Endothelial cell of umbilical vein (primary cell): ENCODE data around the gene GBP3. TPM values are rescaled to one million over a fixed set of nuclear protein-coding genes. Genes with fewer than 3 reads are reported as not detected.
A peak's percentile ranks its signal among the peaks of the same experiment; 100 is the strongest.

Experiments
- BruUV-seq: library from RNA; stranded (reverse); fragments of 400-500 nt; replicated peaks from 2 replicates; lab custom pipeline; 2021; lab: Mats Ljungman, UMichigan
- CTCF ChIA-PET: fragments of 300-600, 350-600 bp; sonication (Branson Sonifier 250); formaldehyde crosslinking; loops from one replicate; lab custom pipeline; 2021; ENCODE audit warnings: antibody characterized with exemption, inconsistent platforms; lab: Charles Lee
- POLR2A ChIA-PET: fragments of 300-600, 350-600 bp; sonication (Branson Sonifier 250); formaldehyde crosslinking; loops from one replicate; lab custom pipeline; 2021; ENCODE audit warnings: antibody characterized with exemption, inconsistent platforms; lab: Charles Lee
- DNase-seq: peaks from one replicate; pipeline ENCODE4 v3.0.0-alpha.2; 2011; ENCODE audit warnings: low read depth, low spot score
- FAIRE-seq: peaks from 2 replicates; lab custom pipeline; 2011; peaks lifted over from hg19 to GRCh38; lab: Jason Lieb, UNC
- H2AFZ ChIP-seq: 2 replicates; pipeline ENCODE4 v1.6.0; 2012; ENCODE audit warnings: low read depth, low read length, control low read depth, inconsistent platforms
- H3K27ac ChIP-seq: 2 replicates; pipeline ENCODE4 v1.5.1; 2011; ENCODE audit warnings: low read depth, mild to moderate bottlenecking, control low read depth, low read length, moderate library complexity; ENCODE audit not compliant: insufficient read depth
- H3K27me3 ChIP-seq, 2 experiments: 2 replicates each; pipeline versions ENCODE4 v1.6.0 to v1.6.1; 2011; ENCODE audit warnings: low read length in 2 of 2, mixed read lengths in 1 of 2; ENCODE audit not compliant: control insufficient read depth in 2 of 2, insufficient read depth in 2 of 2
- H3K36me3 ChIP-seq, 2 experiments: 2 replicates in 1 of 2; 3 replicates in 1 of 2; pipeline ENCODE4 v1.5.1; 2011; ENCODE audit warnings: low read length in 2 of 2, mild to moderate bottlenecking in 1 of 2, moderate library complexity in 1 of 2; ENCODE audit not compliant: control insufficient read depth in 2 of 2, insufficient read depth in 2 of 2; ENCODE audit errors: extremely low read depth in 1 of 2
- H3K4me1 ChIP-seq: 3 replicates; pipeline ENCODE4 v1.5.1; 2011; ENCODE audit warnings: mild to moderate bottlenecking, low read length; ENCODE audit not compliant: control insufficient read depth, insufficient read depth; ENCODE audit errors: extremely low read depth
- H3K4me2 ChIP-seq: 2 replicates; pipeline ENCODE4 v1.6.1; 2011; ENCODE audit warnings: low read length, control low read depth, mixed read lengths; ENCODE audit not compliant: insufficient read depth
- H3K4me3 ChIP-seq, 3 experiments: fragments of 200-600 bp in 1 of 3; sonication (generic), shearing (Covaris generic) in 1 of 3; replicated peaks in 1 of 3; 2 replicates each; pipeline ENCODE4 v1.5.1; 2011 to 2016; ENCODE audit warnings: control low read depth in 3 of 3, low read length in 3 of 3, mild to moderate bottlenecking in 2 of 3, inconsistent platforms in 1 of 3, low read depth in 1 of 3, moderate library complexity in 1 of 3; ENCODE audit not compliant: insufficient read depth in 1 of 3
- H3K79me2 ChIP-seq: 2 replicates; pipeline ENCODE4 v1.6.0; 2012; ENCODE audit warnings: low read length, inconsistent platforms; ENCODE audit not compliant: control insufficient read depth, insufficient read depth
- H3K9ac ChIP-seq: replicated peaks from 2 replicates; pipeline ENCODE3; 2011; ENCODE audit warnings: low read length, control low read depth; ENCODE audit not compliant: insufficient read depth; ENCODE audit errors: extremely low read depth
- H3K9me1 ChIP-seq: replicated peaks from 3 replicates; pipeline ENCODE4 v1.6.0; 2011; ENCODE audit warnings: mild to moderate bottlenecking, low read length; ENCODE audit not compliant: control insufficient read depth, insufficient read depth; ENCODE audit errors: extremely low read depth
- H3K9me3 ChIP-seq: replicated peaks from 2 replicates; pipeline ENCODE4 v1.5.1; 2012; ENCODE audit warnings: low read length, inconsistent platforms; ENCODE audit not compliant: control insufficient read depth, insufficient read depth
- H4K20me1 ChIP-seq: replicated peaks from 2 replicates; pipeline ENCODE3; 2011; ENCODE audit warnings: mild to moderate bottlenecking, low read length; ENCODE audit not compliant: control insufficient read depth, insufficient read depth; ENCODE audit errors: extremely low read depth
- CTCF ChIP-seq, 2 donors: IDR thresholded peaks; 1 replicate in 1 of 2; 2 replicates in 1 of 2; pipeline ENCODE4 v1.5.1; 2011; ENCODE audit warnings: low read length in 2 of 2, mild to moderate bottlenecking in 2 of 2, moderate library complexity in 2 of 2, control low read depth in 1 of 2, inconsistent platforms in 1 of 2, low read depth in 1 of 2; ENCODE audit not compliant: insufficient read depth in 1 of 2; ENCODE audit errors: extremely low read depth in 1 of 2
- EZH2 ChIP-seq: IDR thresholded peaks from 2 replicates; pipeline ENCODE4 v1.6.1; 2012; ENCODE audit warnings: borderline replicate concordance, low read depth, mild to moderate bottlenecking, moderate library complexity, low read length, inconsistent platforms; ENCODE audit not compliant: severe bottlenecking
- FOS ChIP-seq: IDR thresholded peaks from 2 replicates; pipeline ENCODE4 v1.6.1; 2011; ENCODE audit warnings: mild to moderate bottlenecking, low read length, moderate library complexity, borderline replicate concordance; ENCODE audit not compliant: insufficient read depth
- GATA2 ChIP-seq: IDR thresholded peaks from 2 replicates; pipeline ENCODE4 v1.7.0; 2011; ENCODE audit warnings: low read depth, mild to moderate bottlenecking, moderate library complexity, mixed read lengths, low read length; ENCODE audit not compliant: insufficient read length, insufficient read depth
- JUN ChIP-seq: IDR thresholded peaks from 2 replicates; pipeline ENCODE4 v1.6.1; 2011; ENCODE audit warnings: borderline replicate concordance, low read depth; ENCODE audit not compliant: insufficient read length, insufficient read depth
- MAX ChIP-seq: IDR thresholded peaks from 2 replicates; pipeline ENCODE4 v1.6.1; 2011; ENCODE audit not compliant: insufficient read depth, insufficient read length
- MYC ChIP-seq: IDR thresholded peaks from one replicate; pipeline ENCODE4 v1.6.1; 2011; ENCODE audit warnings: mild to moderate bottlenecking, low read depth, low read length
- POLR2A ChIP-seq: IDR thresholded peaks from 2 replicates; pipeline ENCODE4 v1.6.1; 2012; ENCODE audit warnings: low read depth, mild to moderate bottlenecking, control low read depth, low read length
- POLR2AphosphoS5 ChIP-seq: IDR thresholded peaks from 2 replicates; pipeline ENCODE4 v1.6.1; 2012; ENCODE audit warnings: low read depth, mild to moderate bottlenecking, control low read depth, low read length, moderate library complexity; ENCODE audit not compliant: insufficient read depth
- dilution Hi-C: fragments of 300-500 bp; cut with MboI; formaldehyde crosslinking; loops from one replicate; pipeline ENCODE4 v1.15.0; 2019; ENCODE audit warnings: low sequenced_read_pairs; ENCODE audit not compliant: extremely low pct_ligation_motif_present
- intact Hi-C: fragments of 100-400 bp; cut with micrococcal nuclease; formaldehyde crosslinking; loops from one replicate; pipeline ENCODE4 v1.10.0; 2022
- polyA plus RNA-seq, 4 experiments: library from polyadenylated mRNA; depleted of rRNA in 3 of 4; stranded (reverse) in 3 of 4; unstranded in 1 of 4; fragments of >200 nt; gene quantifications; 2 replicates each; pipeline versions ENCODE4 v1.2.1 to v1.2.3, GENCODE V29; 2011 to 2012; ENCODE audit warnings: missing spikeins in 1 of 4
- total RNA-seq: library from RNA; stranded (reverse); gene quantifications from 2 replicates; pipeline ENCODE4 v1.2.3, GENCODE V29; 2021

GBP3 gene
- total and polyA plus RNA-seq, 2 donors (not counting 3 experiments of a cell fraction or from before 2014, with no cell fraction given), result 5.7 to 7.3 TPM

- Histone ChIP-seq H3K9me1 (no peaks in the 10 kb centered on the region), H3K36me3 (no peaks in the 10 kb centered on the region), H3K4me2 (no peak overlapping the region), H3K4me3 (no peak overlapping the region), H3K4me1 (peaks cover 9% of the 10 kb centered on the region), H3K27me3 (peaks cover 0 to 6% of the 10 kb centered on the region in 2 experiments), H2AFZ (no peak overlapping the region), H3K79me2 (no peaks in the 10 kb centered on the region), H3K9me3 (no peaks in the 10 kb centered on the region), H4K20me1 (no peaks in the 10 kb centered on the region), H3K9ac (no peak overlapping the region), H3K27ac (no peak overlapping the region)
- FAIRE-seq, result no peak
- dilution Hi-C loops (no loop called here), intact Hi-C loops (no loop called here)
- DNase-seq, result no peak
- POLR2A ChIA-PET, result no interaction called here
- BruUV-seq, result no TSS peak
- TF ChIP-seq FOS (no peak), POLR2AphosphoS5 (no peak), MYC (no peak)
- CTCF ChIA-PET, result interaction anchor here (1.0 to 2.7 kb wide), 5 partner anchors 10 to 87 kb away, joined by 3 to 18 read pairs (median 4); no protein-coding TSS in a partner anchor
Observed at GRCh38 chr1:89068291-89068690, 45.6 kb upstream of the GBP3 start.

- ChIA-PET CTCF (interaction anchor here (0.8 to 1.9 kb wide), 12 partner anchors 9 to 297 kb away, joined by 3 to 12 read pairs (median 6); partner anchors contain the start of gene GBP3), POLR2A (no interaction called here)
- Histone ChIP-seq H3K79me2 (no peaks in the 10 kb centered on the region), H3K9me1 (no peaks in the 10 kb centered on the region), H3K9me3 (no peaks in the 10 kb centered on the region), H3K4me1 (peaks cover 9% of the 10 kb centered on the region), H3K36me3 (no peaks in the 10 kb centered on the region), H3K4me2 (peak within 1 kb of the TSS; percentile 94), H3K27ac (peak within 1 kb of the TSS; percentile 16), H4K20me1 (no peaks in the 10 kb centered on the region), H3K4me3 (peak within 1 kb of the TSS; percentile 39 to 77 (median 54)), H3K27me3 (no peaks in the 10 kb centered on the region), H3K9ac (peak within 1 kb of the TSS; percentile 45), H2AFZ (peak within 1 kb of the TSS; percentile 67)
- intact Hi-C loops, result loop anchor here (2.0 kb wide), 2 partner anchors 42 to 62 kb away; partner anchors contain the start of genes GBP2 and GBP3
- DNase-seq, result peak; percentile 84
- peak; percentile 15 for FAIRE-seq
- dilution Hi-C loops, result no loop called here
- TSS peak; percentile 62 for BruUV-seq
- TF ChIP-seq MYC (no peak), POLR2A (no peak), JUN (no peak), FOS (no peak), GATA2 (no peak), MAX (no peak), POLR2AphosphoS5 (no peak), CTCF (IDR thresholded peaks at IDR 0.05; ENCODE audit: extremely low read depth in 1 of 2, insufficient read depth in 1 of 2, low read depth in 1 of 2, low read length in 2 of 2) (no peak), EZH2 (no peak)
Observed at GRCh38 chr1:89065079-89065868, 42.6 kb upstream of the GBP3 start, which contains the start of gene GBP1. TSS of gene GBP1 (minus strand) at chr1:89065208. CDS start at chr1:89063234, 1,974 bp downstream.
